IMR-90 (cell line): Measurements from ENCODE around the gene PADI1. TPM values are rescaled to one million over a fixed set of nuclear protein-coding genes. Genes with fewer than 3 reads are reported as not detected.

ENCODE experiments used
- ATAC-seq: fragments of 200-7000 bp; cut with Tn5 transposase; 2 replicates; pipeline ENCODE4 v1.9.1; 2020; ENCODE audit warnings: low read depth, mild to moderate bottlenecking, moderate library complexity
- BruUV-seq: library from RNA; stranded (reverse); fragments of 400-500 nt; replicated peaks from 2 replicates; lab custom pipeline; 2021; lab: Mats Ljungman, UMichigan
- CTCF ChIA-PET: fragments of 300-600 bp; formaldehyde crosslinking; extraction: SDS; loops from one replicate; lab custom pipeline; 2021; ENCODE audit warnings: antibody characterized with exemption; lab: Yijun Ruan, JAX
- POLR2A ChIA-PET: fragments of 300-600 bp; sonication (Branson Sonifier 250); formaldehyde crosslinking; loops from one replicate; lab custom pipeline; 2022; ENCODE audit warnings: antibody characterized with exemption; ENCODE audit not compliant: unreplicated experiment; lab: Charles Lee
- DNase-seq: peaks from one replicate; pipeline ENCODE4 v3.0.0; 2013
- H2AFZ ChIP-seq: replicated peaks from 2 replicates; pipeline ENCODE3; 2013; ENCODE audit warnings: low read length, mild to moderate bottlenecking; ENCODE audit not compliant: poor library complexity
- H2AK5ac ChIP-seq: 2 replicates; pipeline ENCODE4 v1.6.1; 2013; ENCODE audit warnings: low read depth, low read length, inconsistent platforms
- H2AK9ac ChIP-seq: replicated peaks from 2 replicates; pipeline ENCODE3; 2013; ENCODE audit warnings: mild to moderate bottlenecking, low read depth, low read length, moderate library complexity; ENCODE audit not compliant: poor library complexity
- H2BK120ac ChIP-seq: 2 replicates; pipeline ENCODE4 v1.6.1; 2013; ENCODE audit warnings: low read depth, low read length, inconsistent platforms
- H2BK15ac ChIP-seq: 3 replicates; pipeline ENCODE4 v1.6.1; 2013; ENCODE audit warnings: low read depth, low read length, inconsistent platforms
- H2BK20ac ChIP-seq: 2 replicates; pipeline ENCODE4 v1.6.1; 2013; ENCODE audit warnings: low read depth, mild to moderate bottlenecking, inconsistent platforms, low read length, moderate library complexity
- H2BK5ac ChIP-seq: 2 replicates; pipeline ENCODE4 v1.6.1; 2013; ENCODE audit warnings: mild to moderate bottlenecking, low read depth, low read length, inconsistent platforms; ENCODE audit not compliant: poor library complexity, severe bottlenecking
- H3K14ac ChIP-seq: replicated peaks from 2 replicates; pipeline ENCODE4 v1.6.1; 2013; ENCODE audit warnings: low read depth, low read length, inconsistent platforms
- H3K18ac ChIP-seq: 2 replicates; pipeline ENCODE4 v1.6.1; 2013; ENCODE audit warnings: low read depth, low read length, control low read depth
- H3K23ac ChIP-seq: 2 replicates; pipeline ENCODE4 v1.6.1; 2013; ENCODE audit warnings: low read depth, low read length, inconsistent platforms
- H3K27ac ChIP-seq: 2 replicates; pipeline ENCODE4 v1.5.1; 2013; ENCODE audit warnings: mild to moderate bottlenecking, control low read depth, low read length; ENCODE audit not compliant: insufficient read depth
- H3K27me3 ChIP-seq: 2 replicates; pipeline ENCODE4 v1.6.1; 2013; ENCODE audit warnings: low read length; ENCODE audit not compliant: control insufficient read depth, insufficient read depth
- H3K36me3 ChIP-seq: 2 replicates; pipeline ENCODE4 v1.6.1; 2013; ENCODE audit warnings: low read length, mixed read lengths; ENCODE audit not compliant: control insufficient read depth, insufficient read depth
- H3K4ac ChIP-seq: 2 replicates; pipeline ENCODE4 v1.6.1; 2013; ENCODE audit warnings: low read depth, low read length, inconsistent platforms
- H3K4me1 ChIP-seq: 2 replicates; pipeline ENCODE4 v1.6.1; 2013; ENCODE audit warnings: low read length, mixed read lengths; ENCODE audit not compliant: control insufficient read depth, insufficient read depth
- H3K4me2 ChIP-seq: 2 replicates; pipeline ENCODE4 v1.6.1; 2013; ENCODE audit warnings: low read depth, mild to moderate bottlenecking, control low read depth, low read length, moderate library complexity
- H3K4me3 ChIP-seq: 2 replicates; pipeline ENCODE4 v1.5.1; 2013; ENCODE audit warnings: low read depth, mild to moderate bottlenecking, control low read depth, low read length, moderate library complexity; ENCODE audit not compliant: insufficient read depth
- H3K56ac ChIP-seq: 2 replicates; pipeline ENCODE4 v1.6.1; 2013; ENCODE audit warnings: low read length, inconsistent platforms; ENCODE audit not compliant: insufficient read depth; ENCODE audit errors: extremely low read depth
- H3K79me1 ChIP-seq, 2 experiments: 2 replicates each; pipeline ENCODE4 v1.6.1; 2013; ENCODE audit warnings: low read length in 2 of 2, inconsistent platforms in 1 of 2, low read depth in 1 of 2
- H3K9ac ChIP-seq: 2 replicates; pipeline ENCODE4 v1.6.1; 2013; ENCODE audit warnings: low read depth, low read length, control low read depth
- H3K9me1 ChIP-seq: 2 replicates; pipeline ENCODE4 v1.6.1; 2013; ENCODE audit warnings: low read length, inconsistent platforms; ENCODE audit not compliant: insufficient read depth
- H3K9me3 ChIP-seq: 2 replicates; pipeline ENCODE4 v1.6.1; 2013; ENCODE audit warnings: low read length; ENCODE audit not compliant: control insufficient read depth, insufficient read depth
- H4K20me1 ChIP-seq: 2 replicates; pipeline ENCODE4 v1.6.1; 2013; ENCODE audit warnings: low read length, inconsistent platforms; ENCODE audit not compliant: insufficient read depth
- H4K5ac ChIP-seq: 2 replicates; pipeline ENCODE4 v1.6.1; 2013; ENCODE audit warnings: mild to moderate bottlenecking, low read depth, low read length, control low read depth
- H4K8ac ChIP-seq, 2 experiments: 2 replicates each; pipeline ENCODE4 v1.6.1; 2013; ENCODE audit warnings: low read depth in 2 of 2, low read length in 2 of 2, control low read depth in 1 of 2, inconsistent platforms in 1 of 2
- H4K91ac ChIP-seq: 2 replicates; pipeline ENCODE4 v1.6.1; 2013; ENCODE audit warnings: low read depth, low read length, inconsistent platforms; ENCODE audit not compliant: insufficient read depth
- RCOR1 ChIP-seq: IDR thresholded peaks from 2 replicates; pipeline ENCODE4 v1.6.1; 2012; ENCODE audit warnings: mild to moderate bottlenecking, low read length, improper control_type of control experiment; ENCODE audit not compliant: insufficient replicate concordance
- WGBS, 2 experiments: methylation state at CpG; one replicate each; pipeline versions ENCODE4 v1.1.5 to v1.1.7; 2013; ENCODE audit warnings: missing lambda C conversion rate in 2 of 2; ENCODE audit not compliant: insufficient read length in 1 of 2; ENCODE audit errors: extremely low coverage in 2 of 2; 5-methylcytosine and 5-hydroxymethylcytosine counted together
- dilution Hi-C: fragments of 300-500 bp; cut with HindIII; formaldehyde crosslinking; loops from one replicate; pipeline ENCODE4 v1.14.3; 2018; ENCODE audit warnings: low sequenced_read_pairs; ENCODE audit not compliant: unreplicated experiment
- in situ Hi-C: fragments of 300-500 bp; cut with MboI; formaldehyde crosslinking; loops from 3 replicates; pipeline ENCODE4 v1.14.3; 2019; ENCODE audit warnings: low sequenced_read_pairs, inconsistent platforms, mixed read lengths
- intact Hi-C: fragments of 100-400 bp; cut with micrococcal nuclease; formaldehyde crosslinking; loops from 2 replicates; pipeline ENCODE4 v1.10.0; 2022
- polyA plus RNA-seq, 3 experiments: library from polyadenylated mRNA; depleted of rRNA; stranded (reverse); fragments of >200 nt; gene quantifications; 2 replicates each; pipeline ENCODE4 v1.2.3, GENCODE V29; 2012; ENCODE audit warnings: low replicate concordance in 1 of 3
- total RNA-seq: library from RNA; depleted of rRNA; stranded (reverse); fragments of >200 nt; gene quantifications from 2 replicates; pipeline ENCODE4 v1.2.3, GENCODE V29; 2012
- TF ChIP-seq, protein P1 (sequence below): fragments of 150-350 bp; IDR thresholded peaks from 2 replicates; pipeline ENCODE4 v1.6.1; 2017; ENCODE audit warnings: mild to moderate bottlenecking, antibody characterized with exemption, low read length, low read depth

Gene PADI1
- total and polyA plus RNA-seq, 2 of the 4 experiments (the other 2 are of a cell fraction): 0.17 TPM; not detected in 1

DNA sequence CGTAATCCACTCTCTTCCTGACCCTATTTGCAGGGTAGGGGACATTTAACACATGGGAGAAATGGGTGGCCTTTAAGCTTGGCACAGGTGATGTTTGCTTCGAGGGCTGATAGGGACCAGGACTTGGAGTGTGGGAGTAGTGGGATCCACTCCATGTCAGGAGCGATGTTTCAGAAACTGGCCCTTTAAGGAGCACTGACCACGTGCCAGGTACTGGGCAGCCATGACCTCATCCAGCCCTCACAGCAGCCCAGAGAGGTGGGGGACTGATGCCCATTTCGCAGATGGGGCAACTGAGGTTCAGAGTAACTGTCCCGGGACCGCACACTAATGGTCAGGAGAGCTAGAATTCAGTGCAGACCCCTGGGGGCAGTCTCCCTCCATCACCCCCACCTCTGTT, 55.3 kb downstream of the PADI1 start:
- Histone ChIP-seq H3K4ac (no peak overlapping the region), H3K56ac (no peak overlapping the region), H3K4me2 (no peak overlapping the region), H3K79me1 (no peaks in the 10 kb centered on the region), H2BK120ac (no peak overlapping the region), H3K9ac (no peak overlapping the region), H3K4me3 (no peak overlapping the region), H4K8ac (no peak overlapping the region), H4K20me1 (peaks cover 4% of the 10 kb centered on the region; the same call in 1 of the 2 replicates), H3K18ac (no peak overlapping the region), H3K4me1 (peaks cover 7% of the 10 kb centered on the region), H3K27ac (no peak overlapping the region), H2AFZ (peak overlapping the region; percentile 37), H3K9me3 (no peaks in the 10 kb centered on the region; the same call in 1 of the 2 replicates), H2BK15ac (no peak overlapping the region), H3K36me3 (no peaks in the 10 kb centered on the region), H2BK5ac (no peak overlapping the region), H4K91ac (no peak overlapping the region), H2AK9ac (no peak overlapping the region), H3K14ac (no peak overlapping the region), H4K5ac (no peak overlapping the region), H2BK20ac (0 out of 2 replicates have a peak overlapping the region, but pooled peaks have one; percentile 47), H3K27me3 (peaks cover 15% of the 10 kb centered on the region), H3K23ac (no peak overlapping the region), H3K9me1 (no peaks in the 10 kb centered on the region; the same call in 1 of the 2 replicates), H2AK5ac (peak overlapping the region; percentile 43; the same call in 1 of the 2 replicates)
- in situ Hi-C loops: no loop called here
- 40% methylated on average over 1 of the region's 7 CpGs; no CpG with 5 or more reads in 1 of the 2 experiments for WGBS, 2 experiments
- no peak for TF ChIP-seq RCOR1
- TF ChIP-seq, protein P1, sequence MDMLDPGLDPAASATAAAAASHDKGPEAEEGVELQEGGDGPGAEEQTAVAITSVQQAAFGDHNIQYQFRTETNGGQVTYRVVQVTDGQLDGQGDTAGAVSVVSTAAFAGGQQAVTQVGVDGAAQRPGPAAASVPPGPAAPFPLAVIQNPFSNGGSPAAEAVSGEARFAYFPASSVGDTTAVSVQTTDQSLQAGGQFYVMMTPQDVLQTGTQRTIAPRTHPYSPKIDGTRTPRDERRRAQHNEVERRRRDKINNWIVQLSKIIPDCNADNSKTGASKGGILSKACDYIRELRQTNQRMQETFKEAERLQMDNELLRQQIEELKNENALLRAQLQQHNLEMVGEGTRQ: peak; percentile 21; the same call in 1 of the 2 replicates
- ATAC-seq (no peak), DNase-seq (no peak)
- no TSS peak for BruUV-seq
- dilution Hi-C loops: no loop called here
- POLR2A ChIA-PET: no interaction called here
- CTCF ChIA-PET: no interaction called here
- intact Hi-C loops: no loop called here
